GM10266 (cell line): ENCODE results near the gene EPHX1.

ENCODE experiments used
- DNase-seq: peaks from one replicate; pipeline ENCODE4 v3.0.0; 2012; ENCODE audit errors: extremely low spot score
- TF ChIP-seq, protein P1 (sequence below): IDR thresholded peaks from 2 replicates; pipeline ENCODE4 v1.5.1; 2012; ENCODE audit warnings: mild to moderate bottlenecking, low read depth; ENCODE audit not compliant: control insufficient read depth, insufficient read depth; ENCODE audit errors: missing control alignments

EPHX1 gene

DNA sequence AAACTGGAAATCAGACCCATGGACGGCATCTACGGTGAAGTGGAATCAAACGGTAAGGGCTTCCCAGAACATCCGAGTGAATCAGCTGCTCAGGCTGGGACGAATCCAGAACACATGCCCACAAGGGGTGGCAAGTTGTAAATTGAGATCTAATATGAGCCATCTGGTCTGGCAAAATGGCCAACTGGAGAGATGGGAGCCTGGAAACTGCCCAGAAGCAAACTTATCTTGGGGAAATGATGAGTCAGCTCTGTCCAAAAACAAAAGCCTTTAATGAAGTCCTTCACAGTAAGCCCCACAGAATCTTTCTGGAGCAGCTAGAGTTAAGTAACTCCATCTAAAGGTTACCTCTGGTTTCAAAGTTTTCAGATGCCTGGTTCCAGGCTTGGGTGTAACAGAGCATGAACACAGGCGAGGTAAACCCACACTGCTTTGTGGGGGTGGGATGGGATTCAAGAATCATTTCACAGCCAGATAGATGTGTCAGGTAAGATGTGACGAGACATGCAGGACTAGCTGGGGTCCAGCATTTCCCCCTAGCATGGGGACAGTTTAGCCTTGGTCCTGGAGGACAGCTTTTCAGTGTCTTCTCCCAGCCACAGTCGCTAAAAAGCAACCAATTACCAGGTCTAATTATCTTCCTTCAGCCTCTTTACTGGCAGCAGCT lies 42.8 kb upstream of the EPHX1 start:
- TF ChIP-seq, protein P1, sequence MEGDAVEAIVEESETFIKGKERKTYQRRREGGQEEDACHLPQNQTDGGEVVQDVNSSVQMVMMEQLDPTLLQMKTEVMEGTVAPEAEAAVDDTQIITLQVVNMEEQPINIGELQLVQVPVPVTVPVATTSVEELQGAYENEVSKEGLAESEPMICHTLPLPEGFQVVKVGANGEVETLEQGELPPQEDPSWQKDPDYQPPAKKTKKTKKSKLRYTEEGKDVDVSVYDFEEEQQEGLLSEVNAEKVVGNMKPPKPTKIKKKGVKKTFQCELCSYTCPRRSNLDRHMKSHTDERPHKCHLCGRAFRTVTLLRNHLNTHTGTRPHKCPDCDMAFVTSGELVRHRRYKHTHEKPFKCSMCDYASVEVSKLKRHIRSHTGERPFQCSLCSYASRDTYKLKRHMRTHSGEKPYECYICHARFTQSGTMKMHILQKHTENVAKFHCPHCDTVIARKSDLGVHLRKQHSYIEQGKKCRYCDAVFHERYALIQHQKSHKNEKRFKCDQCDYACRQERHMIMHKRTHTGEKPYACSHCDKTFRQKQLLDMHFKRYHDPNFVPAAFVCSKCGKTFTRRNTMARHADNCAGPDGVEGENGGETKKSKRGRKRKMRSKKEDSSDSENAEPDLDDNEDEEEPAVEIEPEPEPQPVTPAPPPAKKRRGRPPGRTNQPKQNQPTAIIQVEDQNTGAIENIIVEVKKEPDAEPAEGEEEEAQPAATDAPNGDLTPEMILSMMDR: no peak
- no peak for DNase-seq

DNA sequence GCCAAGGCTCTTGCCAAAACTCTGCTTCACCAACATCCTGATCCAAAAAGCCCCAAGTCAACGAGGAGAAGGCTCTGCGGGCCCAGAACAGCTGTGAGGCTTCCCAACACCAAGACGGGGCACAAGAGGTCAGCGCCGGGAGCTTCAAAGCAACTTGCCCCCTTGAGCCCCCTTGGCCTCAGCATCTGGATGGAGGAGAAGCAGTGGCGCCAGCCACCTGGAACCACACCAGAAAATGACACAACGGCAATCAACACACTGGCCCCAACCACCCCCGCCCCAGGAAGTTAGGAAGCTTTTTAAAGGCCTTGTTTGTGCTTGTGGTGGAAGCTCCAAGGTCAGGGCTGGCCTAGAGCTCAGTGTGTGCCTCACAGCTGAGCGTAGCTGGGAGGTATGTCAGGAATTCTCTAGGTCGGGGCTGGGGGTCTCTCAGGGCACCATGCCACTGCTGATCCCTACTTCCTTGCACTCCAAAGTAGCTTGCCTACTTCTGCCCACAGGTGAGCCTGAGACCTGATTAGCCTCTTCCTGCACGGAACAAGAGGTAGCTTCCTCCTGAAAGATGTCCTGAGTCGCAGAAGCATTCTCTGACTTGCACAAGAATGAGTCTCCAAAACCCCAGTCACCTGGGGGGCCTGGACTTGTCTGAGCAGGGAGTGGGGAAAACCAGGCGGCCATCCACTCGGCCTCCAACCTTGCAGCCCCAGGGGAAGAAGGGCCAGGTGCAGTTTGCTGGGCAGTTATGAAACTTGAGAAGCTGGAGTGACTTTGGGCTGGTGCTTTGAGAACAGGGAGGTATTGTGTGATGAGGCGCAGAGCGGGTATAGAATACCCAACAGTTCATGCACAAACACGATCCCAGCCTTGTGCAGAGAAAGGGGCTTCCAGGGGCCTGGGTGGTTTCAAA lies 42.0 kb upstream of the EPHX1 start:
- TF ChIP-seq, protein P1: no peak
- DNase-seq: no peak

DNA sequence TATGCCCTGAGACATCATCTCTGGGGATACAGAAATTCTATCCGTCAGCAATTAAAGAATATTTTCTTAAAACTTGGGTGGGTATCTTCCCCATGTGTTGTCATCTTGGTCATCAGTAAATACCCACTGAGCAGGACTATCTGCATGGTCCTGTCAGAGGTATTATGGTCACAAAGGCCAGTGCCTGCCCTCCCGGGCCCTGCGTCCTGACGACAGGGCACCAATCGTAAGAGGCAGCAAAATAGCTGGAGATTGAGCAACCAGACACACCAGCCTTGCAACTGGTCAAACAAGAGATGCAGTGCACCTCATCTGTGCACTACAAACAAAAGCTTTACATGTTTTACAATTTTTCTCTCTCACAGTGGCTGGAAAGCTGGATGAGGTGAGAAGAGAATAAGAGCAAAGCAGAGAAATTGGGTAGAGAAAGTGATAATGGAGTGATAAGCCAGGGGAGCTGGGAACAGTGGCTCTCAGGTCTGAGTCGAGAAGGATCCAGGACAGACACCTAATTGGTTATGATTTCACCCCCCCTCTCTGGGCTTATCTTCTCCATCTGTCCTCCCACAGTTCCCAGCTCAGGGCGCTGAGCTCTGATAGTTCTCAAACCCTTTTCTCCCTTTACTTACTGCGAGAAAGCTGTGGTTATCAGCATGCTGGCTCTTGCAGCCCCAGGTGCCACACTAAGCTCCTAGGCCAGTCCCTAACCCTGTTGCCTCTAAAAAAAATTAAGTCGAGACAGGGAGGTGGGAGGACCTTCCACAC lies 41.1 kb upstream of the EPHX1 start:
- TF ChIP-seq, protein P1: no peak
- no peak for DNase-seq

DNA sequence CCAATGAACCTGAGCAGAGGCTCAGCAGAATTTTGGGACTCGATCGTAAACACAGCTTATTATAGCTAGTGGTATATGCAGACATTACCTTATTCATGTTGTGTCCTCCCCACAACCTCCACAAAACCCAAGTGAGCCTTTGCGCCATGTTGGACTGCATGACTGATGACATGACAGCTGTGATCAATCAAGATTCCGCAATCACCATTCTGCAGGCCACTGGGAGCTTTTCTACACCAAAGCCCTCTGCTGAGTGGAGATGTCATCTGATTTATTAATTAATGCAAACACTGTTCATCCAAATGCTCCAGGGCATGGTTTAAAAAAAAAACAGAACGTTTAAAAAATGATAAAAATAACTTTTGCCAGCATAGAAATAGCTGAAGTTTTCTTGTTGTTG lies 40.2 kb upstream of the EPHX1 start:
- no peak for DNase-seq
- TF ChIP-seq, protein P1: no peak

DNA sequence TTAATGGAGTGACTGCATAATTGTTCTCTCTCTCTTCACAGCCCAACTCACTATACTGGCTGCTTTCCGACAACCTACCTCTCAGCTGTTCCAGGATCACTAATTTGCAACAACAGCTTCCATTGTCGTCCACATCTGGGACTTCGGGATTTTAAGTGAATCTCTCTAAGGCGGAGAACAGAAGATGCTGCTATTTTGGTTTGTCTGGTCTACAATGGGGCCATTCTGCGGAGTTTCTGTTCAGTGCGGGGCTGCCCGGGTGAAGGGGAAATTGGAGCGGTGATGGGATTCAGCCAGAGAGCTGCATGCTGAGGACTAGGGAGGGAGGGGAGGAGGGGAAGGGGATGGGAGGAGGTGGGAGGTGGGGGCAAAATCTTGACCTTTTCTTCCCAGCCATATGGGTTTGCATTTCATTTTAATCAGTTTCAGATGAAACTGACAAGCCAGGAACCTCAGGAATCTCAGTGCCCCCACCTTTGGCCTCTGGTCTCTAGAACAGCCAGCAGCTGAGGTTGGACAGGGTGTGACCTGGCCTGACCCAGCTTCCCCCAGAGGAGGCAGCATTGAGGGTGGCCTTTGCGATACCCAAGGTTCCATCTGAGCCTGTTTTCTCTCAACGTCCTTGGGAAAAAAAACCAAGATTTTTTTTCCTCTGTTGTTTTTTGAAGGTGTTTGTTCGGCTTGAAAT lies 39.2 kb upstream of the EPHX1 start:
- no peak for DNase-seq
- TF ChIP-seq, protein P1: no peak

DNA sequence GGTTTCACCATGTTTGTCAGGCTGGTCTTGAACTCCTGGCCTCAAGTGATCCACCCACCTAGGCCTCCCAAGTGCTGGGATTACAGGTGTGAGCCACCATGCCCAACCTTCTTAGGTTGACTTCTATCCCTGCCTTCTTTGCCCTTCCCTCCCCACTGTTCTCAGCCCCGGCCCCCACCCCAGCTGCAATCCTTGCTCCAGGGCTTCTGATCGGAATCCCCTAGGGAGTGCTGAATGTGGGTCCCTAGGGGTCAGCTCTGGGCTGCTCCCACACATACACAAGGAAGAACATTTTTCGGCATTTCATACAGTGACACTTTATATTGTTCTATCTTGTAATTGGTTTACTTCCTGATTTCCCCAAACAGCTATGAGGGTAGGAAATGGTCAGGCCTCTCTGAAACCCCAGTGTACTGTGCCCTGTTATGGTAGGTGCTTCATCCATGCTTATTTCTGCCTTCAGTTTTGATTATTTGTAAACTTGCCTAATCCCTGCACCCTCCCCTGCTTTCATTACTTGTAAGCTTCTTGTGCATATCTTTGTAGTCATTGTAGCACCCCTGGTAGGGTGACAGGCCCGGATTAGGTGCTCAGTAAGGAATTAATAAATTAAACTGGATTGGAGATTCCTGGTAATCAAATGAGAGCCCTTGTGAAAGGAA lies 38.1 kb upstream of the EPHX1 start:
- TF ChIP-seq, protein P1: no peak

More for the DNA sequence above, 38.1 kb upstream of the EPHX1 start:
- DNase-seq: no peak
